Measurements from ENCODE around the gene RNU2-63P. TPM values are rescaled to one million over a fixed set of nuclear protein-coding genes. Genes with fewer than 3 reads are reported as not detected.
"Not testable (repeated sequence)": the region's sequence is repeated elsewhere in the genome, so short reads cannot be mapped to it uniquely, and the experiment has no call there.

RNU2-63P gene
- total RNA-seq, 1 donor from 2014 or later: not detected

GRCh38 chr2:88024509-88024908 lies 8.2 kb upstream of the RNU2-63P start:
- Histone ChIP-seq H3K36me3 (ENCODE audit: control insufficient read depth, insufficient read depth, low read length) (no peaks in the 10 kb centered on the region), H3K4me3 (ENCODE audit: low read depth, low read length) (no peak overlapping the region), H3K27me3 (ENCODE audit: control insufficient read depth, insufficient read depth, low read length) (no peaks in the 10 kb centered on the region)
- TF ChIP-seq, protein P1, sequence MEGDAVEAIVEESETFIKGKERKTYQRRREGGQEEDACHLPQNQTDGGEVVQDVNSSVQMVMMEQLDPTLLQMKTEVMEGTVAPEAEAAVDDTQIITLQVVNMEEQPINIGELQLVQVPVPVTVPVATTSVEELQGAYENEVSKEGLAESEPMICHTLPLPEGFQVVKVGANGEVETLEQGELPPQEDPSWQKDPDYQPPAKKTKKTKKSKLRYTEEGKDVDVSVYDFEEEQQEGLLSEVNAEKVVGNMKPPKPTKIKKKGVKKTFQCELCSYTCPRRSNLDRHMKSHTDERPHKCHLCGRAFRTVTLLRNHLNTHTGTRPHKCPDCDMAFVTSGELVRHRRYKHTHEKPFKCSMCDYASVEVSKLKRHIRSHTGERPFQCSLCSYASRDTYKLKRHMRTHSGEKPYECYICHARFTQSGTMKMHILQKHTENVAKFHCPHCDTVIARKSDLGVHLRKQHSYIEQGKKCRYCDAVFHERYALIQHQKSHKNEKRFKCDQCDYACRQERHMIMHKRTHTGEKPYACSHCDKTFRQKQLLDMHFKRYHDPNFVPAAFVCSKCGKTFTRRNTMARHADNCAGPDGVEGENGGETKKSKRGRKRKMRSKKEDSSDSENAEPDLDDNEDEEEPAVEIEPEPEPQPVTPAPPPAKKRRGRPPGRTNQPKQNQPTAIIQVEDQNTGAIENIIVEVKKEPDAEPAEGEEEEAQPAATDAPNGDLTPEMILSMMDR (IDR thresholded peaks at IDR 0.05; ENCODE audit: insufficient read depth, low read length, poor library complexity, severe bottlenecking): no peak
- no peak for DNase-seq (ENCODE audit: low read depth)

- H3K4me3 ChIP-seq (ENCODE audit: low read depth, low read length): no peak overlapping the region
- TF ChIP-seq, protein P1 (IDR thresholded peaks at IDR 0.05; ENCODE audit: insufficient read depth, low read length, poor library complexity, severe bottlenecking): no peak
- no peaks in the 10 kb centered on the region for H3K36me3 ChIP-seq (ENCODE audit: control insufficient read depth, insufficient read depth, low read length)
- no peaks in the 10 kb centered on the region for H3K27me3 ChIP-seq (ENCODE audit: control insufficient read depth, insufficient read depth, low read length)
- no peak for DNase-seq (ENCODE audit: low read depth)
These were observed 6.2 kb upstream of the RNU2-63P start for GRCh38 chr2:88022669-88022921.

DNA sequence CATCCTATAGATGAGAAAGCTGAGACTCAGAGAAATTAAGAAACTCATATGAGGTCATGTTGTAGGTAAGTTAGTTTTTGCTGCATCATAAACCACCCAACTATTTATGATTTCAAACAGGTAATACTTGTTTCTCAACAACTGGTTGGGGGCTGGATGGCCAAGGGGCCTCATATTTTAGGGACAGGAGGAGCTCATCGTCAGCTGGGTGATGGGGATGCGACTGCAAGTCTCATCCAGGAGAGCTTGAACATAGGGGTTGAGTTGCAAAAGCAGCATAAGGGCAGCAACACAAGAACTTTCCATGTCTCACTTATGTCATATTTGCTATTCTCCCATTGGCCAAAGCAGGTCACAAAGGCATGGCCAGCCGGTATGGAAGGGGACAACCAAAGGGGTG lies 3.6 kb upstream of the RNU2-63P start:
- Histone ChIP-seq H3K4me3 (ENCODE audit: low read depth, low read length) (no peak overlapping the region), H3K36me3 (ENCODE audit: control insufficient read depth, insufficient read depth, low read length) (no peaks in the 10 kb centered on the region), H3K27me3 (ENCODE audit: control insufficient read depth, insufficient read depth, low read length) (no peaks in the 10 kb centered on the region)
- no peak for DNase-seq (ENCODE audit: low read depth)
- TF ChIP-seq, protein P1 (IDR thresholded peaks at IDR 0.05; ENCODE audit: insufficient read depth, low read length, poor library complexity, severe bottlenecking): no peak

- no peak for DNase-seq (ENCODE audit: low read depth)
- H3K27me3 ChIP-seq (ENCODE audit: control insufficient read depth, insufficient read depth, low read length): no peaks in the 10 kb centered on the region
- no peaks in the 10 kb centered on the region for H3K36me3 ChIP-seq (ENCODE audit: control insufficient read depth, insufficient read depth, low read length)
- TF ChIP-seq, protein P1 (IDR thresholded peaks at IDR 0.05; ENCODE audit: insufficient read depth, low read length, poor library complexity, severe bottlenecking): no peak
- H3K4me3 ChIP-seq (ENCODE audit: low read depth, low read length): no peak overlapping the region
These were observed 2.6 kb upstream of the RNU2-63P start for GRCh38 chr2:88018909-88019308.

GRCh38 chr2:88018077-88018805 lies 1.9 kb upstream of the RNU2-63P start:
- not testable (repeated sequence) for H3K4me3 ChIP-seq (ENCODE audit: low read depth, low read length); H3K27me3 ChIP-seq (ENCODE audit: control insufficient read depth, insufficient read depth, low read length); H3K36me3 ChIP-seq (ENCODE audit: control insufficient read depth, insufficient read depth, low read length); DNase-seq (ENCODE audit: low read depth)

GRCh38 chr2:88017780-88018038 lies 1.4 kb upstream of the RNU2-63P start:
- DNase-seq (ENCODE audit: low read depth); H3K27me3 ChIP-seq (ENCODE audit: control insufficient read depth, insufficient read depth, low read length); H3K4me3 ChIP-seq (ENCODE audit: low read depth, low read length); H3K36me3 ChIP-seq (ENCODE audit: control insufficient read depth, insufficient read depth, low read length): not testable (repeated sequence)

GRCh38 chr2:88016960-88017779 lies 823 bp upstream of the RNU2-63P start:
- peak overlapping the region; percentile 75 for H3K4me3 ChIP-seq (ENCODE audit: low read depth, low read length)
- H3K27me3 ChIP-seq (ENCODE audit: control insufficient read depth, insufficient read depth, low read length): no peaks in the 10 kb centered on the region
- no peaks in the 10 kb centered on the region for H3K36me3 ChIP-seq (ENCODE audit: control insufficient read depth, insufficient read depth, low read length)
- DNase-seq (ENCODE audit: low read depth): no peak
- TF ChIP-seq, protein P1 (IDR thresholded peaks at IDR 0.05; ENCODE audit: insufficient read depth, low read length, poor library complexity, severe bottlenecking): no peak
